ENCODE data around the gene LGALS4. TPM values are rescaled to one million over a fixed set of nuclear protein-coding genes. Genes with fewer than 3 reads are reported as not detected.
A peak's percentile ranks its signal among the peaks of the same experiment; 100 is the strongest.

The LGALS4 gene
- total and polyA plus RNA-seq, 9 of the 15 experiments (the other 6 are each of a cell fraction or from before 2014, with no cell fraction given): 0.08 to 1.1 (median 0.30) TPM; not detected in 3

- TF ChIP-seq, protein P1, sequence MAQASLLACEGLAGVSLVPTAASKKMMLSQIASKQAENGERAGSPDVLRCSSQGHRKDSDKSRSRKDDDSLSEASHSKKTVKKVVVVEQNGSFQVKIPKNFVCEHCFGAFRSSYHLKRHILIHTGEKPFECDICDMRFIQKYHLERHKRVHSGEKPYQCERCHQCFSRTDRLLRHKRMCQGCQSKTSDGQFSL (CRISPR knock-in tag; IDR thresholded peaks at IDR 0.05): no peak
- TF ChIP-seq, protein P1 (tag; IDR thresholded peaks at IDR 0.05): no peak
- no peak for TF ChIP-seq POLR2AphosphoS2 (IDR thresholded peaks at IDR 0.05; ENCODE audit: low read length)
- no peak for TF ChIP-seq RFX1 (IDR thresholded peaks at IDR 0.05)
- peak in 1 of 2 experiments; percentile 58; a peak in 2 of 4 replicates for TF ChIP-seq KDM1A (IDR thresholded peaks at IDR 0.05)
- TF ChIP-seq CREM (IDR thresholded peaks at IDR 0.05; ENCODE audit: low read depth): no peak
- TF ChIP-seq, protein P2, sequence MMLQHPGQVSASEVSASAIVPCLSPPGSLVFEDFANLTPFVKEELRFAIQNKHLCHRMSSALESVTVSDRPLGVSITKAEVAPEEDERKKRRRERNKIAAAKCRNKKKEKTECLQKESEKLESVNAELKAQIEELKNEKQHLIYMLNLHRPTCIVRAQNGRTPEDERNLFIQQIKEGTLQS (IDR thresholded peaks at IDR 0.05): no peak
- TF ChIP-seq, protein P2 (CRISPR knock-in tag; conservative IDR thresholded peaks at IDR 0.05): no peak; the same call in 1 of the 2 replicates
- TF ChIP-seq, protein P3, sequence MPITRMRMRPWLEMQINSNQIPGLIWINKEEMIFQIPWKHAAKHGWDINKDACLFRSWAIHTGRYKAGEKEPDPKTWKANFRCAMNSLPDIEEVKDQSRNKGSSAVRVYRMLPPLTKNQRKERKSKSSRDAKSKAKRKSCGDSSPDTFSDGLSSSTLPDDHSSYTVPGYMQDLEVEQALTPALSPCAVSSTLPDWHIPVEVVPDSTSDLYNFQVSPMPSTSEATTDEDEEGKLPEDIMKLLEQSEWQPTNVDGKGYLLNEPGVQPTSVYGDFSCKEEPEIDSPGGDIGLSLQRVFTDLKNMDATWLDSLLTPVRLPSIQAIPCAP (CRISPR knock-in tag; IDR thresholded peaks at IDR 0.05; ENCODE audit: borderline replicate concordance): 0 out of 2 replicates have a peak, but pooled peaks have one; percentile 38
- TF ChIP-seq ZBTB1 (CRISPR knock-in tag; IDR thresholded peaks at IDR 0.05; ENCODE audit: borderline replicate concordance, low read depth): no peak
- TF ChIP-seq, protein P4, sequence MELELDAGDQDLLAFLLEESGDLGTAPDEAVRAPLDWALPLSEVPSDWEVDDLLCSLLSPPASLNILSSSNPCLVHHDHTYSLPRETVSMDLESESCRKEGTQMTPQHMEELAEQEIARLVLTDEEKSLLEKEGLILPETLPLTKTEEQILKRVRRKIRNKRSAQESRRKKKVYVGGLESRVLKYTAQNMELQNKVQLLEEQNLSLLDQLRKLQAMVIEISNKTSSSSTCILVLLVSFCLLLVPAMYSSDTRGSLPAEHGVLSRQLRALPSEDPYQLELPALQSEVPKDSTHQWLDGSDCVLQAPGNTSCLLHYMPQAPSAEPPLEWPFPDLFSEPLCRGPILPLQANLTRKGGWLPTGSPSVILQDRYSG (tag; conservative IDR thresholded peaks at IDR 0.05; ENCODE audit: low read depth): 0 out of 2 replicates have a peak, but pooled peaks have one; percentile 28
- no peak for TF ChIP-seq ZNF696 (CRISPR knock-in tag; conservative IDR thresholded peaks at IDR 0.05)
- 0 out of 2 replicates have a peak, but pooled peaks have one; percentile 52 for TF ChIP-seq ZNF436 (CRISPR knock-in tag; IDR thresholded peaks at IDR 0.05)
- no peak for TF ChIP-seq HCFC1 (IDR thresholded peaks at IDR 0.05; ENCODE audit: low read depth, low read length)
- TF ChIP-seq PURB (CRISPR knock-in tag; IDR thresholded peaks at IDR 0.05; ENCODE audit: low read depth): no peak
- TF ChIP-seq BCLAF1 (IDR thresholded peaks at IDR 0.05; ENCODE audit: borderline replicate concordance in 1 of 2, control insufficient read depth in 1 of 2, low read depth in 2 of 2, low read length in 1 of 2): no peak
- TF ChIP-seq BCL6 (CRISPR knock-in tag; IDR thresholded peaks at IDR 0.05): no peak
- no peak for TF ChIP-seq RAD51 (IDR thresholded peaks at IDR 0.05; ENCODE audit: borderline replicate concordance, low read depth)
- TF ChIP-seq CHD1 (IDR thresholded peaks at IDR 0.05; ENCODE audit: low read length): peak; percentile 22
- TF ChIP-seq SMAD3 (CRISPR knock-in tag; conservative IDR thresholded peaks at IDR 0.05): no peak
- peak; percentile 14 for TF ChIP-seq HDAC3 (IDR thresholded peaks at IDR 0.05; ENCODE audit: borderline replicate concordance, partially characterized antibody)
- no peak for TF ChIP-seq SETDB1 (IDR thresholded peaks at IDR 0.05; ENCODE audit: low read length)
Observed at GRCh38 chr19:38831142-38831605, 18.4 kb upstream of the LGALS4 start (continued).
